ENCODE data around the gene RNASEH1.
"Not testable (repeated sequence)": the region's sequence is repeated elsewhere in the genome, so short reads cannot be mapped to it uniquely, and the experiment has no call there.

Gene RNASEH1

GRCh38 chr2:3589086-3589485, 31.0 kb upstream of the RNASEH1 start:
- no peak for DNase-seq (ENCODE audit: low read depth)

- no peak for DNase-seq (ENCODE audit: low read depth)
Measured at GRCh38 chr2:3588084-3588483, 30.0 kb upstream of the RNASEH1 start.

GRCh38 chr2:3587432-3587831, 29.3 kb upstream of the RNASEH1 start:
- no peak for DNase-seq (ENCODE audit: low read depth)

- no peak for DNase-seq (ENCODE audit: low read depth)
Measured at GRCh38 chr2:3587021-3587420, 28.9 kb upstream of the RNASEH1 start.

- no peak for DNase-seq (ENCODE audit: low read depth)
Measured at GRCh38 chr2:3586220-3586619, 28.1 kb upstream of the RNASEH1 start.

- no peak for DNase-seq (ENCODE audit: low read depth)
Measured at GRCh38 chr2:3585261-3586109, 27.4 kb upstream of the RNASEH1 start.

GRCh38 chr2:3584608-3585260, 26.6 kb upstream of the RNASEH1 start:
- no peak for DNase-seq (ENCODE audit: low read depth)

- DNase-seq (ENCODE audit: low read depth) = no peak
Measured at GRCh38 chr2:3584076-3584475, 25.9 kb upstream of the RNASEH1 start.

- DNase-seq (ENCODE audit: low read depth) = no peak
Measured at GRCh38 chr2:3581367-3582262, 23.5 kb upstream of the RNASEH1 start.

GRCh38 chr2:3580449-3580848, 22.3 kb upstream of the RNASEH1 start:
- DNase-seq (ENCODE audit: low read depth) = no peak

- DNase-seq (ENCODE audit: low read depth) = no peak
Measured at GRCh38 chr2:3578987-3579386, 20.9 kb upstream of the RNASEH1 start.

- not testable (repeated sequence) for DNase-seq (ENCODE audit: low read depth)
Measured at GRCh38 chr2:3576263-3576630, 18.1 kb upstream of the RNASEH1 start.

- DNase-seq (ENCODE audit: low read depth) = peak; percentile 17
Measured at GRCh38 chr2:3575534-3576262, 17.6 kb upstream of the RNASEH1 start.

- DNase-seq (ENCODE audit: low read depth) = no peak
Measured at GRCh38 chr2:3574155-3574554, 16.0 kb upstream of the RNASEH1 start.

GRCh38 chr2:3572620-3573019, 14.5 kb upstream of the RNASEH1 start:
- no peak for DNase-seq (ENCODE audit: low read depth)

GRCh38 chr2:3571284-3571683, 13.2 kb upstream of the RNASEH1 start:
- no peak for DNase-seq (ENCODE audit: low read depth)

GRCh38 chr2:3569656-3570055, 11.5 kb upstream of the RNASEH1 start:
- DNase-seq (ENCODE audit: low read depth) = not testable (repeated sequence)

- DNase-seq (ENCODE audit: low read depth) = no peak
Measured at GRCh38 chr2:3566806-3567205, 8.7 kb upstream of the RNASEH1 start.

- no peak for DNase-seq (ENCODE audit: low read depth)
Measured at GRCh38 chr2:3565117-3565516, 7.0 kb upstream of the RNASEH1 start.

GRCh38 chr2:3563521-3563976, 5.4 kb upstream of the RNASEH1 start:
- DNase-seq (ENCODE audit: low read depth) = no peak

- DNase-seq (ENCODE audit: low read depth) = no peak
Measured at GRCh38 chr2:3557639-3558204, 411 bp downstream of the RNASEH1 start.

All from stimulated activated CD8-positive, alpha-beta memory T cell treated with anti-CD3 and anti-CD28 coated beads, Interleukin-15, amount 100 ng/mL, for 24 hours (primary cell).